HG03439 (cell line): ENCODE data around the gene CASKIN2.
"Not testable (repeated sequence)": the region's sequence is repeated elsewhere in the genome, so short reads cannot be mapped to it uniquely, and the experiment has no call there.

Source experiments
- ATAC-seq: cut with Tn5 transposase; IDR thresholded peaks from one replicate; pipeline ENCODE4 v1.9.1; 2021; ENCODE audit warnings: mild to moderate bottlenecking, moderate library complexity; ENCODE audit not compliant: unreplicated experiment

Gene CASKIN2

GRCh38 chr17:75474736-75475135, 40.6 kb downstream of the CASKIN2 start:
- ATAC-seq = no peak

- no peak for ATAC-seq
These were observed 42.1 kb downstream of the CASKIN2 start for GRCh38 chr17:75473246-75473645.

- ATAC-seq = no peak
These were observed 43.2 kb downstream of the CASKIN2 start for GRCh38 chr17:75472119-75472518.

GRCh38 chr17:75471207-75471606, 44.1 kb downstream of the CASKIN2 start:
- ATAC-seq = no peak

GRCh38 chr17:75468779-75469373, 46.5 kb downstream of the CASKIN2 start:
- no peak for ATAC-seq

- ATAC-seq = no peak
These were observed 47.0 kb downstream of the CASKIN2 start for GRCh38 chr17:75468291-75468754.

GRCh38 chr17:75465039-75465438, 50.3 kb downstream of the CASKIN2 start:
- ATAC-seq = no peak

GRCh38 chr17:75463603-75464002, 51.7 kb downstream of the CASKIN2 start:
- no peak for ATAC-seq

GRCh38 chr17:75460295-75460694, 55.0 kb downstream of the CASKIN2 start:
- ATAC-seq = no peak

GRCh38 chr17:75459590-75460267, 55.6 kb downstream of the CASKIN2 start:
- ATAC-seq = no peak

GRCh38 chr17:75459246-75459589, 56.1 kb downstream of the CASKIN2 start:
- no peak for ATAC-seq

- ATAC-seq = no peak
These were observed 58.2 kb downstream of the CASKIN2 start for GRCh38 chr17:75457047-75457654.

- ATAC-seq = peak; percentile 93
These were observed 58.8 kb downstream of the CASKIN2 start, which contains the start of gene TMEM94 for GRCh38 chr17:75456417-75457046. TMEM94 (plus strand) TSS chr17:75456635; CDS start chr17:75471906, 15,271 bp downstream.

GRCh38 chr17:75456039-75456416, 59.3 kb downstream of the CASKIN2 start:
- no peak for ATAC-seq

GRCh38 chr17:75454672-75455071, 60.7 kb downstream of the CASKIN2 start:
- ATAC-seq = not testable (repeated sequence)

GRCh38 chr17:75454193-75454592, 61.1 kb downstream of the CASKIN2 start:
- ATAC-seq = no peak

- no peak for ATAC-seq
These were observed 65.1 kb downstream of the CASKIN2 start for GRCh38 chr17:75450270-75450669.
